Measurements from ENCODE around the gene UBQLN2. TPM values are rescaled to one million over a fixed set of nuclear protein-coding genes. Genes with fewer than 3 reads are reported as not detected.
A peak's percentile ranks its signal among the peaks of the same experiment; 100 is the strongest.
"Not testable (repeated sequence)": the region's sequence is repeated elsewhere in the genome, so short reads cannot be mapped to it uniquely, and the experiment has no call there.

The UBQLN2 gene
- total RNA-seq = 10 to 100 TPM; 42.3 to 45.4 (median 42.6) TPM

GRCh38 chrX:56563231-56564161 lies at the start of gene UBQLN2:
Gene UBQLN2, plus strand, starts transcription at chrX:56563627. Its CDS starts 247 bp downstream, at chrX:56563874.
- peaks cover 13% of the 10 kb centered on the region for H3K4me1 Mint-ChIP-seq (ENCODE audit: low read depth)
- peak; percentile 76 for DNase-seq
- no peaks in the 10 kb centered on the region for H3K27me3 Mint-ChIP-seq (ENCODE audit: low read depth)
- H3K36me3 Mint-ChIP-seq (ENCODE audit: insufficient read depth) = peaks cover 11% of the 10 kb centered on the region
- H3K9me3 Mint-ChIP-seq = no peaks in the 10 kb centered on the region
- peak within 1 kb of the TSS; percentile 90 for H3K4me3 Mint-ChIP-seq
- peak; percentile 71 to 74 for ATAC-seq

GRCh38 chrX:56519642-56520041 lies 43.8 kb upstream of the UBQLN2 start:
- H3K36me3 Mint-ChIP-seq (ENCODE audit: insufficient read depth) = peaks cover 9% of the 10 kb centered on the region
- ATAC-seq = no peak
- H3K9me3 Mint-ChIP-seq = peaks cover 11% of the 10 kb centered on the region
- no peak for DNase-seq
- H3K27me3 Mint-ChIP-seq (ENCODE audit: low read depth) = no peaks in the 10 kb centered on the region
- no peak overlapping the region for H3K4me3 Mint-ChIP-seq
- no peaks in the 10 kb centered on the region for H3K4me1 Mint-ChIP-seq (ENCODE audit: low read depth)

GRCh38 chrX:56529482-56530007 lies 33.9 kb upstream of the UBQLN2 start:
- H3K36me3 Mint-ChIP-seq (ENCODE audit: insufficient read depth) = peaks cover 13% of the 10 kb centered on the region
- not testable (repeated sequence) for H3K4me1 Mint-ChIP-seq (ENCODE audit: low read depth); H3K27me3 Mint-ChIP-seq (ENCODE audit: low read depth); DNase-seq; H3K4me3 Mint-ChIP-seq; ATAC-seq; H3K9me3 Mint-ChIP-seq

- DNase-seq = no peak
- Mint-ChIP-seq H3K36me3 (ENCODE audit: insufficient read depth) (peaks cover 13% of the 10 kb centered on the region), H3K4me1 (ENCODE audit: low read depth) (no peaks in the 10 kb centered on the region), H3K4me3 (no peak overlapping the region), H3K27me3 (ENCODE audit: low read depth) (no peaks in the 10 kb centered on the region), H3K9me3 (peaks cover 6% of the 10 kb centered on the region)
- ATAC-seq = no peak
Measured at GRCh38 chrX:56530011-56530410, 33.4 kb upstream of the UBQLN2 start.

- Mint-ChIP-seq H3K27me3 (ENCODE audit: low read depth) (no peaks in the 10 kb centered on the region), H3K4me1 (ENCODE audit: low read depth) (no peaks in the 10 kb centered on the region), H3K9me3 (peaks cover 15% of the 10 kb centered on the region), H3K4me3 (no peak overlapping the region), H3K36me3 (ENCODE audit: insufficient read depth) (no peaks in the 10 kb centered on the region)
- ATAC-seq (no peak), DNase-seq (no peak)
Measured at GRCh38 chrX:56550667-56551066, 12.8 kb upstream of the UBQLN2 start.

- Mint-ChIP-seq H3K27me3 (ENCODE audit: low read depth) (no peaks in the 10 kb centered on the region), H3K4me1 (ENCODE audit: low read depth) (no peaks in the 10 kb centered on the region), H3K4me3 (no peak overlapping the region), H3K36me3 (ENCODE audit: insufficient read depth) (no peaks in the 10 kb centered on the region), H3K9me3 (peaks cover 11% of the 10 kb centered on the region)
- DNase-seq = no peak
- ATAC-seq = no peak
Measured at GRCh38 chrX:56554870-56555269, 8.6 kb upstream of the UBQLN2 start.

- ATAC-seq = no peak
- Mint-ChIP-seq H3K4me3 (no peak overlapping the region), H3K4me1 (ENCODE audit: low read depth) (no peaks in the 10 kb centered on the region)
Measured at GRCh38 chrX:56557376-56557929, 6.0 kb upstream of the UBQLN2 start.

GRCh38 chrX:56564164-56564885 lies 898 bp downstream of the UBQLN2 start:
- peak; percentile 66 to 69 for ATAC-seq
- no peaks in the 10 kb centered on the region for H3K27me3 Mint-ChIP-seq (ENCODE audit: low read depth)
- peak overlapping the region; percentile 90 for H3K4me3 Mint-ChIP-seq
- peaks cover 20% of the 10 kb centered on the region for H3K4me1 Mint-ChIP-seq (ENCODE audit: low read depth)
- peaks cover 14% of the 10 kb centered on the region for H3K36me3 Mint-ChIP-seq (ENCODE audit: insufficient read depth)
- no peaks in the 10 kb centered on the region for H3K9me3 Mint-ChIP-seq
- DNase-seq = no peak

More at GRCh38 chrX:56557376-56557929, 6.0 kb upstream of the UBQLN2 start:
- peaks cover 6% of the 10 kb centered on the region for H3K9me3 Mint-ChIP-seq
- no peak for DNase-seq
- H3K36me3 Mint-ChIP-seq (ENCODE audit: insufficient read depth) = no peaks in the 10 kb centered on the region
- H3K27me3 Mint-ChIP-seq (ENCODE audit: low read depth) = no peaks in the 10 kb centered on the region

GRCh38 chrX:56564921-56565840 lies 1.8 kb downstream of the UBQLN2 start:
- H3K36me3 Mint-ChIP-seq (ENCODE audit: insufficient read depth) = peaks cover 14% of the 10 kb centered on the region
- H3K27me3 Mint-ChIP-seq (ENCODE audit: low read depth) = no peaks in the 10 kb centered on the region
- peak overlapping the region; percentile 90 for H3K4me3 Mint-ChIP-seq
- H3K9me3 Mint-ChIP-seq = no peaks in the 10 kb centered on the region
- no peak for DNase-seq
- H3K4me1 Mint-ChIP-seq (ENCODE audit: low read depth) = peaks cover 25% of the 10 kb centered on the region
- peak in 1 of 2 donors; percentile 2 for ATAC-seq

GRCh38 chrX:56569378-56570057 lies 6.1 kb downstream of the UBQLN2 start:
- Mint-ChIP-seq H3K36me3 (ENCODE audit: insufficient read depth) (peaks cover 25% of the 10 kb centered on the region), H3K4me1 (ENCODE audit: low read depth) (peaks cover 46% of the 10 kb centered on the region), H3K4me3 (no peak overlapping the region), H3K9me3 (no peaks in the 10 kb centered on the region), H3K27me3 (ENCODE audit: low read depth) (no peaks in the 10 kb centered on the region)
- ATAC-seq (peak in 1 of 2 donors; percentile 39), DNase-seq (no peak)

- ATAC-seq (no peak), DNase-seq (no peak)
- Mint-ChIP-seq H3K4me3 (no peak overlapping the region), H3K4me1 (ENCODE audit: low read depth) (peaks cover 56% of the 10 kb centered on the region), H3K36me3 (ENCODE audit: insufficient read depth) (peaks cover 33% of the 10 kb centered on the region), H3K9me3 (no peaks in the 10 kb centered on the region), H3K27me3 (ENCODE audit: low read depth) (no peaks in the 10 kb centered on the region)
Measured at GRCh38 chrX:56572975-56573374, 9.5 kb downstream of the UBQLN2 start.

- Mint-ChIP-seq H3K27me3 (ENCODE audit: low read depth) (no peaks in the 10 kb centered on the region), H3K36me3 (ENCODE audit: insufficient read depth) (peaks cover 43% of the 10 kb centered on the region), H3K4me3 (no peak overlapping the region), H3K9me3 (peaks cover under 1% of the 10 kb centered on the region), H3K4me1 (ENCODE audit: low read depth) (peaks cover 60% of the 10 kb centered on the region)
- no peak for DNase-seq
- no peak for ATAC-seq
Measured at GRCh38 chrX:56574861-56575260, 11.4 kb downstream of the UBQLN2 start.

- no peak for ATAC-seq
- Mint-ChIP-seq H3K4me3 (no peak overlapping the region), H3K27me3 (ENCODE audit: low read depth) (no peaks in the 10 kb centered on the region), H3K36me3 (ENCODE audit: insufficient read depth) (peaks cover 48% of the 10 kb centered on the region), H3K4me1 (ENCODE audit: low read depth) (peaks cover 51% of the 10 kb centered on the region), H3K9me3 (peaks cover 10% of the 10 kb centered on the region)
- DNase-seq = no peak
Measured at GRCh38 chrX:56576721-56577120, 13.3 kb downstream of the UBQLN2 start.
